Measurements from ENCODE around the gene TNNT3. TPM values are rescaled to one million over a fixed set of nuclear protein-coding genes. Genes with fewer than 3 reads are reported as not detected.
A peak's percentile ranks its signal among the peaks of the same experiment; 100 is the strongest.
"Not testable (repeated sequence)": the region's sequence is repeated elsewhere in the genome, so short reads cannot be mapped to it uniquely, and the experiment has no call there.

TNNT3 gene
- total and polyA plus RNA-seq, 2 of the 4 experiments (the other 2 are of a cell fraction): not detected

DNA sequence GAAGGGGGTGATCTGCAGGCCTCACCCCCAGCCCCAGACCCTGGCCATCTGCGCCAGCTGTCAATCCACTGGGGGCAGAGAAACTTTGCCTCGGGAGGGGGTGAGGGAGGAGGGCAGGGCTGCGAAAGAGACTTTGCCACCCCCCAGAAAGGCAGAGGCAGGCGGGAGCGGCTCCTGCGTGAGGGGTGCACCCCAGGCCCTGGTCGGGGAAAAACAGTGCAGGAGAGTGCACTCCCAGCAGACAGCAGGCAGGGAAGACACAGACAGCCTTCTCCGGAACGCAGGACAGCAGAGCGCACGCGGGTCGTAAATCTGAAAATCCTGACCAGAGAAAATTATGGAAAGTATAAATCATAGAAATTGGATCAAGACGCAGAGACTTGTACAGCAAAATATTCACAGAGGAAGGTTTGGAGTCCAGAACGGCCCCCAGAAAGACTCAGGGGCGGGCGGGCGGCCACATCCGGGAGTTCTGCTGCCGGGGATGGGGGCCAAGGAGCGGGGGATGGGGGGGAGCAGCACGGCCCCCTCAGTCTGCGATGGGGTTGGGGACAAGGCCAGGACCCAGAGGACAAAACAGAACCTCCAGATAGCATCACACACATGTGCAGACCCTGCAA is 19.6 kb downstream of the TNNT3 start:
- Histone ChIP-seq H2BK20ac (ENCODE audit: low read depth, low read length) (no peak overlapping the region), H2AFZ (replicated peaks; ENCODE audit: low read length, poor library complexity) (no peak overlapping the region), H3K4me2 (ENCODE audit: low read depth, low read length) (no peak overlapping the region), H3K56ac (ENCODE audit: extremely low read depth, insufficient read depth, low read length) (no peak overlapping the region), H2BK15ac (ENCODE audit: low read depth, low read length) (no peak overlapping the region), H3K4ac (ENCODE audit: low read depth, low read length) (no peak overlapping the region), H4K8ac (ENCODE audit: low read depth in 2 of 2, low read length in 2 of 2) (no peak overlapping the region), H3K4me3 (ENCODE audit: insufficient read depth, low read depth, low read length) (no peak overlapping the region), H3K14ac (replicated peaks; ENCODE audit: low read depth, low read length) (no peak overlapping the region), H4K91ac (ENCODE audit: insufficient read depth, low read depth, low read length) (no peak overlapping the region), H3K79me1 (ENCODE audit: low read depth in 1 of 2, low read length in 2 of 2) (no peaks in the 10 kb centered on the region), H4K5ac (ENCODE audit: low read depth, low read length) (no peak overlapping the region), H2AK5ac (ENCODE audit: low read depth, low read length) (no peak overlapping the region), H4K20me1 (ENCODE audit: insufficient read depth, low read length) (no peaks in the 10 kb centered on the region), H3K9ac (ENCODE audit: low read depth, low read length) (no peak overlapping the region), H2AK9ac (replicated peaks; ENCODE audit: low read depth, low read length, poor library complexity) (no peak overlapping the region), H3K9me1 (ENCODE audit: insufficient read depth, low read length) (peaks cover 3% of the 10 kb centered on the region; the same call in 1 of the 2 replicates), H3K9me3 (ENCODE audit: control insufficient read depth, insufficient read depth, low read length) (no peaks in the 10 kb centered on the region), H3K18ac (ENCODE audit: low read depth, low read length) (no peak overlapping the region), H3K23ac (ENCODE audit: low read depth, low read length) (no peak overlapping the region), H2BK5ac (ENCODE audit: low read depth, low read length, poor library complexity, severe bottlenecking) (no peak overlapping the region), H3K4me1 (ENCODE audit: control insufficient read depth, insufficient read depth, low read length) (no peaks in the 10 kb centered on the region), H3K27me3 (ENCODE audit: control insufficient read depth, insufficient read depth, low read length) (peaks cover 6% of the 10 kb centered on the region; the same call in 1 of the 2 replicates), H2BK120ac (ENCODE audit: low read depth, low read length) (no peak overlapping the region), H3K27ac (ENCODE audit: insufficient read depth, low read length) (no peak overlapping the region), H3K36me3 (ENCODE audit: control insufficient read depth, insufficient read depth, low read length) (no peaks in the 10 kb centered on the region)
- CTCF ChIA-PET: no interaction called here
- dilution Hi-C loops (cut with HindIII; ENCODE audit: low sequenced_read_pairs, unreplicated experiment): no loop called here
- intact Hi-C loops (cut with micrococcal nuclease): loop anchor here (1.0 kb wide), 1 partner anchor 45 kb away; no protein-coding TSS in a partner anchor
- ATAC-seq (ENCODE audit: low read depth): no peak
- in situ Hi-C loops (cut with MboI; ENCODE audit: low sequenced_read_pairs): no loop called here
- WGBS, 2 experiments (ENCODE audit: extremely low coverage in 2 of 2, insufficient read length in 1 of 2): 17% methylated on average over 1 of the region's 23 CpGs; no CpG with 5 or more reads in 1 of the 2 experiments
- BruUV-seq (replicated peaks): no TSS peak
- no peak for DNase-seq
- POLR2A ChIA-PET (ENCODE audit: unreplicated experiment): no interaction called here
- TF ChIP-seq RCOR1 (IDR thresholded peaks at IDR 0.05; ENCODE audit: insufficient replicate concordance, low read length) (no peak), POLR2A (IDR thresholded peaks at IDR 0.05; ENCODE audit: low read depth, low read length) (no peak)
- TF ChIP-seq, protein P1, sequence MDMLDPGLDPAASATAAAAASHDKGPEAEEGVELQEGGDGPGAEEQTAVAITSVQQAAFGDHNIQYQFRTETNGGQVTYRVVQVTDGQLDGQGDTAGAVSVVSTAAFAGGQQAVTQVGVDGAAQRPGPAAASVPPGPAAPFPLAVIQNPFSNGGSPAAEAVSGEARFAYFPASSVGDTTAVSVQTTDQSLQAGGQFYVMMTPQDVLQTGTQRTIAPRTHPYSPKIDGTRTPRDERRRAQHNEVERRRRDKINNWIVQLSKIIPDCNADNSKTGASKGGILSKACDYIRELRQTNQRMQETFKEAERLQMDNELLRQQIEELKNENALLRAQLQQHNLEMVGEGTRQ (IDR thresholded peaks at IDR 0.05; ENCODE audit: low read depth, low read length): no peak

DNA sequence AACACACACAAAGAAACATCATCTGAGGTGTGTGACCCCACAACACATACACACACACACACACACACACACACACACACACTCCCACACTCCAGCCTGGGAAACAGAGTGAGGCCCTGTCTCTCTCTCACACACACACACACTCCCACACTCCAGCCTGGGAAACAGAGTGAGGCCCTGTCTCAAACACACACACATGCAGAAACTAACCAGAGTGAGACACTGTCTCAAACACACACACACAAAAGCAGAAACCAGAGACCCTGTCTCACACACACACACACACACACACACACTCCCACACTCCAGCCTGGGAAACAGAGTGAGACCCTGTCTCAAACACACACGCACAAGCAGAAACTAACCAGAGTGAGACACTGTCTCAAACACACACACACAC is 20.3 kb downstream of the TNNT3 start:
- H4K8ac ChIP-seq (ENCODE audit: low read depth in 2 of 2, low read length in 2 of 2); H3K4me2 ChIP-seq (ENCODE audit: low read depth, low read length); H3K4me1 ChIP-seq (ENCODE audit: control insufficient read depth, insufficient read depth, low read length); H2BK20ac ChIP-seq (ENCODE audit: low read depth, low read length); H3K4me3 ChIP-seq (ENCODE audit: insufficient read depth, low read depth, low read length); H3K9me3 ChIP-seq (ENCODE audit: control insufficient read depth, insufficient read depth, low read length); H4K5ac ChIP-seq (ENCODE audit: low read depth, low read length); BruUV-seq (replicated peaks); H2AK5ac ChIP-seq (ENCODE audit: low read depth, low read length); H3K9ac ChIP-seq (ENCODE audit: low read depth, low read length); dilution Hi-C loops (cut with HindIII; ENCODE audit: low sequenced_read_pairs, unreplicated experiment); H2AFZ ChIP-seq (replicated peaks; ENCODE audit: low read length, poor library complexity); H4K91ac ChIP-seq (ENCODE audit: insufficient read depth, low read depth, low read length); H3K18ac ChIP-seq (ENCODE audit: low read depth, low read length); H2BK15ac ChIP-seq (ENCODE audit: low read depth, low read length); H3K23ac ChIP-seq (ENCODE audit: low read depth, low read length); H3K56ac ChIP-seq (ENCODE audit: extremely low read depth, insufficient read depth, low read length); H3K79me1 ChIP-seq (ENCODE audit: low read depth in 1 of 2, low read length in 2 of 2); H3K27ac ChIP-seq (ENCODE audit: insufficient read depth, low read length); H2AK9ac ChIP-seq (replicated peaks; ENCODE audit: low read depth, low read length, poor library complexity); in situ Hi-C loops (cut with MboI; ENCODE audit: low sequenced_read_pairs); H2BK120ac ChIP-seq (ENCODE audit: low read depth, low read length); POLR2A ChIA-PET (ENCODE audit: unreplicated experiment); H4K20me1 ChIP-seq (ENCODE audit: insufficient read depth, low read length); H2BK5ac ChIP-seq (ENCODE audit: low read depth, low read length, poor library complexity, severe bottlenecking); CTCF ChIA-PET; H3K27me3 ChIP-seq (ENCODE audit: control insufficient read depth, insufficient read depth, low read length); H3K4ac ChIP-seq (ENCODE audit: low read depth, low read length); H3K36me3 ChIP-seq (ENCODE audit: control insufficient read depth, insufficient read depth, low read length); H3K9me1 ChIP-seq (ENCODE audit: insufficient read depth, low read length); H3K14ac ChIP-seq (replicated peaks; ENCODE audit: low read depth, low read length): not testable (repeated sequence)
- intact Hi-C loops (cut with micrococcal nuclease): loop anchor here (1.0 kb wide), 1 partner anchor 45 kb away; no protein-coding TSS in a partner anchor
- WGBS, 2 experiments (ENCODE audit: extremely low coverage in 2 of 2, insufficient read length in 1 of 2): no CpG with 5 or more reads among the region's 1 CpG
- peak; percentile 50 for DNase-seq
- peak; percentile 37; the same call in 1 of the 2 replicates for ATAC-seq (ENCODE audit: low read depth)

All from IMR-90 (cell line).